Spleen (tissue), 11 donors: Measurements from ENCODE around the gene GRM5. TPM values are rescaled to one million over a fixed set of nuclear protein-coding genes. Genes with fewer than 3 reads are reported as not detected.

Experiments used
- DNase-seq: peaks from one replicate; pipeline ENCODE4 v3.0.0-alpha.2; 2020
- H3K27ac ChIP-seq, 8 donors: fragments of 200-600 bp; sonication (generic) in 7 of 8; 1 replicate in 4 of 8; 2 replicates in 4 of 8; pipeline versions ENCODE4 v1.5.0 to v1.8.0; 2016 to 2021; ENCODE audit warnings: inconsistent platforms in 4 of 8, mild to moderate bottlenecking in 4 of 8, moderate library complexity in 1 of 8
- H3K27me3 ChIP-seq, 7 donors: fragments of 200-600 bp; sonication (generic) in 6 of 7; replicated peaks in 1 of 7; 1 replicate in 4 of 7; 2 replicates in 3 of 7; pipeline versions ENCODE4 v1.5.0 to v1.8.0; 2016 to 2021; ENCODE audit warnings: inconsistent platforms in 3 of 7, mild to moderate bottlenecking in 1 of 7
- H3K36me3 ChIP-seq, 6 donors: fragments of 200-600 bp; sonication (generic) in 5 of 6; 1 replicate in 4 of 6; 2 replicates in 2 of 6; pipeline versions ENCODE4 v1.5.0 to v1.8.0; 2016 to 2021; ENCODE audit warnings: inconsistent platforms in 2 of 6
- H3K4me1 ChIP-seq, 6 donors: fragments of 200-600 bp; sonication (generic) in 5 of 6; 1 replicate in 3 of 6; 2 replicates in 3 of 6; pipeline versions ENCODE4 v1.5.0 to v1.8.0; 2016 to 2021; ENCODE audit warnings: inconsistent platforms in 3 of 6
- H3K4me3 ChIP-seq, 8 donors: fragments of 200-600 bp; sonication (generic) in 7 of 8; 1 replicate in 4 of 8; 2 replicates in 4 of 8; pipeline versions ENCODE4 v1.5.0 to v1.8.0; 2016 to 2021; ENCODE audit warnings: inconsistent platforms in 4 of 8, mild to moderate bottlenecking in 4 of 8, moderate library complexity in 2 of 8
- H3K9me3 ChIP-seq, 8 donors: fragments of 200-600 bp; sonication (generic) in 7 of 8; 1 replicate in 4 of 8; 2 replicates in 4 of 8; pipeline versions ENCODE4 v1.5.0 to v1.8.0; 2016 to 2021; ENCODE audit warnings: inconsistent platforms in 4 of 8
- CTCF ChIP-seq, 11 experiments: fragments of 200-600 bp in 7 of 11; fragments of 450-650 bp in 4 of 11; sonication (generic) in 4 of 11; IDR thresholded peaks in 8 of 11; conservative IDR thresholded peaks in 3 of 11; 1 replicate in 7 of 11; 2 replicates in 4 of 11; pipeline versions ENCODE4 v1.4.0 to v1.8.0; 2016 to 2021; ENCODE audit warnings: antibody characterized with exemption in 11 of 11, inconsistent platforms in 4 of 11, mild to moderate bottlenecking in 1 of 11
- POLR2A ChIP-seq, 3 donors: fragments of 450-650 bp; IDR thresholded peaks; one replicate each; pipeline ENCODE4 v1.5.1; 2017; ENCODE audit warnings: antibody characterized with exemption in 3 of 3, mild to moderate bottlenecking in 1 of 3
- POLR2AphosphoS5 ChIP-seq, 3 donors: sonication (generic); formaldehyde crosslinking; IDR thresholded peaks; one replicate each; pipeline ENCODE4 v1.5.1; 2017; ENCODE audit warnings: antibody characterized with exemption in 3 of 3
- whole genome bisulfite sequencing, 5 donors: extraction: QIAGEN DNeasy Blood & Tissue Kit in 3 of 5; methylation state at CpG; one replicate each; pipeline versions ENCODE4 v1.1.5 to v1.1.7; 2013 to 2018; 5-methylcytosine and 5-hydroxymethylcytosine counted together
- intact Hi-C: fragments of 100-400 bp; cut with DNase I; formaldehyde crosslinking; loops from one replicate; pipeline ENCODE4 v1.15.0; 2023; ENCODE audit warnings: low total_unique reads
- polyA plus RNA-seq, 3 donors: library from polyadenylated mRNA; stranded (reverse); fragments of 200-250 nt; gene quantifications; one replicate each; pipeline ENCODE4 v1.2.1, GENCODE V29; 2013
- total RNA-seq, 7 donors: library from RNA; depleted of rRNA in 3 of 7; stranded (reverse); fragments of >200 nt in 3 of 7; fragmentation: NEBNext Ultra II Directional in 4 of 7; extraction: Animal tissue kit (Norgen Biotek cat#: 25700) in 4 of 7; gene quantifications; one replicate each; pipeline versions ENCODE4 v1.1.0 to v1.2.1, GENCODE V29; 2016 to 2021
- donor health status: healthy with polysubstance abuse.
- donor health status: DM: no; HTN: no; CAD: no; lungs with moderate emphysema.
- donor health status: DM: no; HTN: no; CAD: no.
- donor health status: Bipolar disorder and iron deficiency.
- donor health status: healthy.
- donor health status: DM: no; HTN: no; CAD: no.
- donor health status: DM: yes; HTN: yes; CAD: no.

GRM5 gene
- total and polyA plus RNA-seq, 10 donors: under 0.01 TPM; not detected in 9

GRCh38 chr11:88629496-88629895, 436.3 kb downstream of the GRM5 start:
- no peak for DNase-seq
- Histone ChIP-seq H3K4me3 (no peak overlapping the region), H3K9me3 (no peaks in the 10 kb centered on the region), H3K27me3 (no peaks in the 10 kb centered on the region), H3K27ac (no peak overlapping the region), H3K36me3 (no peaks in the 10 kb centered on the region), H3K4me1 (no peaks in the 10 kb centered on the region)
- TF ChIP-seq POLR2A (IDR thresholded peaks at IDR 0.05) (no peak), CTCF (IDR thresholded peaks at IDR 0.05 in 8 of 11, conservative IDR thresholded peaks at IDR 0.05 in 3 of 11) (no peak), POLR2AphosphoS5 (IDR thresholded peaks at IDR 0.05) (no peak)
- intact Hi-C loops: no loop called here
- WGBS, 5 donors: 79 to 86% (median 82%) methylated on average over 2 of the region's 2 CpGs

- H3K36me3 ChIP-seq: no peaks in the 10 kb centered on the region
- WGBS, 5 donors: 68 to 82% (median 70%) methylated on average over 4 of the region's 4 CpGs
- H3K27me3 ChIP-seq: no peaks in the 10 kb centered on the region
- no peak overlapping the region for H3K4me3 ChIP-seq
- no peaks in the 10 kb centered on the region for H3K4me1 ChIP-seq
- no peaks in the 10 kb centered on the region for H3K9me3 ChIP-seq
- intact Hi-C loops: no loop called here
- TF ChIP-seq POLR2A (IDR thresholded peaks at IDR 0.05): no peak
- TF ChIP-seq CTCF (IDR thresholded peaks at IDR 0.05 in 8 of 11, conservative IDR thresholded peaks at IDR 0.05 in 3 of 11): no peak
- no peak for TF ChIP-seq POLR2AphosphoS5 (IDR thresholded peaks at IDR 0.05)
- H3K27ac ChIP-seq: no peak overlapping the region
- DNase-seq: no peak
These were observed 439.6 kb downstream of the GRM5 start for GRCh38 chr11:88626216-88626615.

GRCh38 chr11:88623531-88623930, 442.3 kb downstream of the GRM5 start:
- intact Hi-C loops: no loop called here
- WGBS, 5 donors: 0 to 83% (median 21%) methylated on average over 1 of the region's 1 CpG

GRCh38 chr11:88620568-88621130, 445.1 kb downstream of the GRM5 start:
- H3K27me3 ChIP-seq: no peaks in the 10 kb centered on the region
- H3K9me3 ChIP-seq: no peaks in the 10 kb centered on the region
- no peaks in the 10 kb centered on the region for H3K36me3 ChIP-seq
- no peaks in the 10 kb centered on the region for H3K4me1 ChIP-seq
- H3K4me3 ChIP-seq: no peak overlapping the region
- 29 to 53% (median 41%) methylated on average over 2 of the region's 2 CpGs for WGBS, 5 donors
- H3K27ac ChIP-seq: no peak overlapping the region
- TF ChIP-seq POLR2AphosphoS5 (IDR thresholded peaks at IDR 0.05): no peak
- TF ChIP-seq POLR2A (IDR thresholded peaks at IDR 0.05): no peak
- TF ChIP-seq CTCF (IDR thresholded peaks at IDR 0.05 in 8 of 11, conservative IDR thresholded peaks at IDR 0.05 in 3 of 11): no peak
- no peak for DNase-seq
- intact Hi-C loops: no loop called here

More at GRCh38 chr11:88623531-88623930, 442.3 kb downstream of the GRM5 start:
- TF ChIP-seq POLR2AphosphoS5 (IDR thresholded peaks at IDR 0.05) (no peak), POLR2A (IDR thresholded peaks at IDR 0.05) (no peak), CTCF (IDR thresholded peaks at IDR 0.05 in 8 of 11, conservative IDR thresholded peaks at IDR 0.05 in 3 of 11) (no peak)
- DNase-seq: no peak
- Histone ChIP-seq H3K4me3 (no peak overlapping the region), H3K4me1 (no peaks in the 10 kb centered on the region), H3K27ac (no peak overlapping the region), H3K27me3 (no peaks in the 10 kb centered on the region), H3K36me3 (no peaks in the 10 kb centered on the region), H3K9me3 (no peaks in the 10 kb centered on the region)
